ENCODE results near the gene MARK2.

GRCh38 chr11:63833048-63833447 lies 5.9 kb upstream of the MARK2 start:
- TF ChIP-seq POLR2AphosphoS5 (IDR thresholded peaks at IDR 0.05; ENCODE audit: low read depth, low read length) (no peak), HDAC6 (IDR thresholded peaks at IDR 0.05; ENCODE audit: low read depth, low read length) (no peak), JUN (IDR thresholded peaks at IDR 0.05; ENCODE audit: low read depth, low read length) (no peak), TBP (IDR thresholded peaks at IDR 0.05; ENCODE audit: low read depth, low read length) (no peak)
